ENCODE measurements around the gene TFPI.
A peak's percentile ranks its signal among the peaks of the same experiment; 100 is the strongest.

TFPI gene

GRCh38 chr2:187503700-187504099 is 50.5 kb downstream of the TFPI start:
- no peak for TF ChIP-seq CTCF (IDR thresholded peaks at IDR 0.05; ENCODE audit: low read depth, low read length, missing control alignments)

GRCh38 chr2:187502467-187502866 is 51.8 kb downstream of the TFPI start:
- H3K4me3 ChIP-seq (ENCODE audit: low read depth, low read length) = no peak overlapping the region

More at GRCh38 chr2:187503700-187504099, 50.5 kb downstream of the TFPI start:
- in situ Hi-C loops (cut with HindIII; ENCODE audit: low sequenced_read_pairs) = no loop called here
- no peak for DNase-seq (ENCODE audit: low read depth)
- H3K4me3 ChIP-seq (ENCODE audit: low read depth, low read length) = no peak overlapping the region

GRCh38 chr2:187500585-187501359 is 53.5 kb downstream of the TFPI start:
- TF ChIP-seq CTCF (IDR thresholded peaks at IDR 0.05; ENCODE audit: low read depth, low read length, missing control alignments) = peak; percentile 39
- in situ Hi-C loops (cut with HindIII; ENCODE audit: low sequenced_read_pairs) = no loop called here
- peak; percentile 23 for DNase-seq (ENCODE audit: low read depth)
- H3K4me3 ChIP-seq (ENCODE audit: low read depth, low read length) = no peak overlapping the region

More at GRCh38 chr2:187502467-187502866, 51.8 kb downstream of the TFPI start:
- no peak for TF ChIP-seq CTCF (IDR thresholded peaks at IDR 0.05; ENCODE audit: low read depth, low read length, missing control alignments)
- DNase-seq (ENCODE audit: low read depth) = no peak
- in situ Hi-C loops (cut with HindIII; ENCODE audit: low sequenced_read_pairs) = no loop called here

- DNase-seq (ENCODE audit: low read depth) = peak; percentile 52
- H3K4me3 ChIP-seq (ENCODE audit: low read depth, low read length) = no peak overlapping the region
- peak; percentile 77 for TF ChIP-seq CTCF (IDR thresholded peaks at IDR 0.05; ENCODE audit: low read depth, low read length, missing control alignments)
- in situ Hi-C loops (cut with HindIII; ENCODE audit: low sequenced_read_pairs) = no loop called here
Observed at GRCh38 chr2:187499941-187500532, 54.2 kb downstream of the TFPI start.

- peak; percentile 39 for TF ChIP-seq CTCF (IDR thresholded peaks at IDR 0.05; ENCODE audit: low read depth, low read length, missing control alignments)
- no peak overlapping the region for H3K4me3 ChIP-seq (ENCODE audit: low read depth, low read length)
- in situ Hi-C loops (cut with HindIII; ENCODE audit: low sequenced_read_pairs) = no loop called here
- no peak for DNase-seq (ENCODE audit: low read depth)
Observed at GRCh38 chr2:187497858-187498463, 56.3 kb downstream of the TFPI start.

- no peak for DNase-seq (ENCODE audit: low read depth)
- no peak overlapping the region for H3K4me3 ChIP-seq (ENCODE audit: low read depth, low read length)
- in situ Hi-C loops (cut with HindIII; ENCODE audit: low sequenced_read_pairs) = no loop called here
- TF ChIP-seq CTCF (IDR thresholded peaks at IDR 0.05; ENCODE audit: low read depth, low read length, missing control alignments) = no peak
Observed at GRCh38 chr2:187497140-187497539, 57.1 kb downstream of the TFPI start.

Data from astrocyte of the cerebellum (primary cell).